OCI-LY3 (cell line): Measurements from ENCODE around the gene SUN5.

Source experiments
- H2AFZ ChIP-seq: fragments of 200-600, 300-600 bp; shearing (Covaris generic); 2 replicates; pipeline ENCODE4 v1.6.0; 2014; ENCODE audit warnings: antibody characterized with exemption, low read depth, low read length
- H3K27ac ChIP-seq: fragments of 200-600, 300-600 bp; sonication (generic); 2 replicates; pipeline ENCODE4 v1.5.1; 2014; ENCODE audit warnings: mild to moderate bottlenecking, low read length, moderate library complexity, mixed read lengths
- H3K27me3 ChIP-seq: fragments of 200-600, 300-600 bp; sonication (generic); 2 replicates; pipeline ENCODE4 v1.6.1; 2014; ENCODE audit warnings: low read depth, low read length, mixed read lengths
- H3K36me3 ChIP-seq: fragments of 200-600, 300-600 bp; sonication (generic); replicated peaks from 2 replicates; pipeline ENCODE3; 2014; ENCODE audit warnings: low read depth, low read length, mixed read lengths
- H3K4me1 ChIP-seq: fragments of 300-600, 200-600 bp; sonication (generic); 2 replicates; pipeline ENCODE4 v1.6.1; 2014; ENCODE audit warnings: low read length, mixed read lengths
- H3K4me2 ChIP-seq: fragments of 200-600, 300-600 bp; sonication (generic); 2 replicates; pipeline ENCODE4 v1.6.1; 2014; ENCODE audit warnings: low read length, mixed read lengths
- H3K4me3 ChIP-seq: fragments of 300-600, 200-600 bp; sonication (generic); 2 replicates; pipeline ENCODE4 v1.5.1; 2014; ENCODE audit warnings: antibody characterized with exemption, mild to moderate bottlenecking, low read length, moderate library complexity
- H3K79me2 ChIP-seq: fragments of 300-600, 200-600 bp; shearing (Covaris generic); 2 replicates; pipeline ENCODE4 v1.6.1; 2014; ENCODE audit warnings: mild to moderate bottlenecking, low read length, mixed read lengths
- H3K9ac ChIP-seq: fragments of 300-600, 200-600 bp; shearing (Covaris generic); 2 replicates; pipeline ENCODE4 v1.6.0; 2014; ENCODE audit warnings: mild to moderate bottlenecking, low read length, moderate library complexity
- H3K9me3 ChIP-seq: fragments of 200-600, 300-600 bp; shearing (Covaris generic); 2 replicates; pipeline ENCODE4 v1.6.1; 2014; ENCODE audit warnings: low read length, mixed read lengths; ENCODE audit not compliant: insufficient read depth
- H4K20me1 ChIP-seq: fragments of 200-600, 300-600 bp; sonication (generic); 2 replicates; pipeline ENCODE4 v1.6.1; 2016; ENCODE audit warnings: low read length, mixed read lengths; ENCODE audit not compliant: insufficient read depth
- EZH2phosphoT487 ChIP-seq: fragments of 200-600 bp; shearing (Covaris generic); IDR thresholded peaks from 2 replicates; pipeline ENCODE4 v1.6.1; 2018; ENCODE audit warnings: antibody characterized with exemption, mixed run types, low read depth
- TF ChIP-seq, protein P1 (sequence below): fragments of 200-600, 300-600 bp; sonication (generic); IDR thresholded peaks from 2 replicates; pipeline ENCODE4 v1.5.1; 2014; ENCODE audit warnings: antibody characterized with exemption, low read length, low read depth

Gene SUN5

GRCh38 chr20:33013701-33014326, 9.6 kb upstream of the SUN5 start:
- Histone ChIP-seq H3K27me3 (peaks cover 21% of the 10 kb centered on the region), H4K20me1 (no peaks in the 10 kb centered on the region), H3K27ac (no peak overlapping the region), H3K9me3 (no peaks in the 10 kb centered on the region), H3K36me3 (no peaks in the 10 kb centered on the region), H3K79me2 (no peaks in the 10 kb centered on the region), H3K9ac (no peak overlapping the region), H3K4me2 (no peak overlapping the region), H3K4me1 (no peaks in the 10 kb centered on the region), H2AFZ (no peak overlapping the region), H3K4me3 (no peak overlapping the region)
- TF ChIP-seq, protein P1, sequence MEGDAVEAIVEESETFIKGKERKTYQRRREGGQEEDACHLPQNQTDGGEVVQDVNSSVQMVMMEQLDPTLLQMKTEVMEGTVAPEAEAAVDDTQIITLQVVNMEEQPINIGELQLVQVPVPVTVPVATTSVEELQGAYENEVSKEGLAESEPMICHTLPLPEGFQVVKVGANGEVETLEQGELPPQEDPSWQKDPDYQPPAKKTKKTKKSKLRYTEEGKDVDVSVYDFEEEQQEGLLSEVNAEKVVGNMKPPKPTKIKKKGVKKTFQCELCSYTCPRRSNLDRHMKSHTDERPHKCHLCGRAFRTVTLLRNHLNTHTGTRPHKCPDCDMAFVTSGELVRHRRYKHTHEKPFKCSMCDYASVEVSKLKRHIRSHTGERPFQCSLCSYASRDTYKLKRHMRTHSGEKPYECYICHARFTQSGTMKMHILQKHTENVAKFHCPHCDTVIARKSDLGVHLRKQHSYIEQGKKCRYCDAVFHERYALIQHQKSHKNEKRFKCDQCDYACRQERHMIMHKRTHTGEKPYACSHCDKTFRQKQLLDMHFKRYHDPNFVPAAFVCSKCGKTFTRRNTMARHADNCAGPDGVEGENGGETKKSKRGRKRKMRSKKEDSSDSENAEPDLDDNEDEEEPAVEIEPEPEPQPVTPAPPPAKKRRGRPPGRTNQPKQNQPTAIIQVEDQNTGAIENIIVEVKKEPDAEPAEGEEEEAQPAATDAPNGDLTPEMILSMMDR = no peak
- TF ChIP-seq EZH2phosphoT487 = no peak

DNA sequence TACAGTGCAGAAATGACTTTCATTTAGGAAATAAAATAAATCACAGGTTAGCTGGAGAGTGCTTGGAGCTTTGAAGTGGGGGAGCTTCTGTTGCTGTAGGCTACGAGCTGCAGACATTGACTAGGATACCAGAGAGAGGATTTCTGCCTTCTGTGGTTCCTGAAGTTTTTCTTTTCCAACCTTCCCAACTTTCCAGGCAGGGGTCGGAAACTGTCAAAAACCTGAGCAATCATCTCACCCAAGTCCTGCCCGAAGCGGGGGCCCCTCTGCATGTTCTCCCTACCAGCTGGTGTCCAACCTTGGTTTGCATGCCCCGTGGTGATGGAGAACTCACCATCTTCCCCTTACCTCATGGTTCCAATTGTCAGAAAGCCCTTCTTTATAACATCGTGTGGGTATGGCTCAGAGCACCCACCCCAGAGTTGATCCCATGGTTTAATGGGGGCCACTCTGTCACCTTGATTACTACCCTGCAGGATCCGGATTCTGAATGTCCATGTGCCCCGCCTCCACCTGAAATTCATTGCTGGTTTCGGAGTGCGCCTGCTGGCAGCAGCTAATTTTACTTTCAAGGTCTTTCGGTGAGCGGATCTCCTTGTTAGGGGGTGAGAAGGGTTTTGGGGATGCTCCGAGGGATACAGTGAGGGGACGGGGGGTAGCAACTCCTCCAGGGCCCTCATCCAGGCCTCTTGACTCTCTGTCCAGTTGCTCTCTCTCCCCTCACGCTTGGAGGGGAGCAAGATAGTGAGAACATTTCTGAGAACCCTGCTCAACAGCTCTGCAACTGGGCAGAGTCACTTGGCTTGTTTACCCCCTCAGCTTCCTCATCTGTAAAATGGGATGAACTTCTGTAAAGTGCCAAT, 8.3 kb upstream of the SUN5 start:
- H3K9me3 ChIP-seq = no peaks in the 10 kb centered on the region
- H3K9ac ChIP-seq = no peak overlapping the region
- H3K27me3 ChIP-seq = peaks cover 21% of the 10 kb centered on the region
- H4K20me1 ChIP-seq = no peaks in the 10 kb centered on the region
- H3K79me2 ChIP-seq = no peaks in the 10 kb centered on the region
- H3K4me3 ChIP-seq = no peak overlapping the region
- H3K4me1 ChIP-seq = no peaks in the 10 kb centered on the region
- H2AFZ ChIP-seq = no peak overlapping the region
- H3K4me2 ChIP-seq = no peak overlapping the region
- no peak for TF ChIP-seq EZH2phosphoT487
- TF ChIP-seq, protein P1 = no peak
- no peak overlapping the region for H3K27ac ChIP-seq
- no peaks in the 10 kb centered on the region for H3K36me3 ChIP-seq

- Histone ChIP-seq H3K27ac (no peak overlapping the region), H3K4me2 (no peak overlapping the region), H3K79me2 (no peaks in the 10 kb centered on the region), H3K27me3 (peaks cover 18% of the 10 kb centered on the region), H2AFZ (no peak overlapping the region), H3K9ac (no peak overlapping the region), H4K20me1 (no peaks in the 10 kb centered on the region), H3K4me3 (no peak overlapping the region), H3K36me3 (no peaks in the 10 kb centered on the region), H3K9me3 (no peaks in the 10 kb centered on the region), H3K4me1 (no peaks in the 10 kb centered on the region)
- no peak for TF ChIP-seq EZH2phosphoT487
- TF ChIP-seq, protein P1 = no peak
These were observed 6.6 kb upstream of the SUN5 start for GRCh38 chr20:33010674-33011449.

- no peaks in the 10 kb centered on the region for H3K4me1 ChIP-seq
- H3K36me3 ChIP-seq = no peaks in the 10 kb centered on the region
- no peak overlapping the region for H3K9ac ChIP-seq
- H3K9me3 ChIP-seq = no peaks in the 10 kb centered on the region
- H4K20me1 ChIP-seq = no peaks in the 10 kb centered on the region
- H3K4me2 ChIP-seq = no peak overlapping the region
- TF ChIP-seq, protein P1 = no peak
- no peak for TF ChIP-seq EZH2phosphoT487
- H3K79me2 ChIP-seq = no peaks in the 10 kb centered on the region
- no peak overlapping the region for H3K27ac ChIP-seq
- H3K27me3 ChIP-seq = peaks cover 16% of the 10 kb centered on the region
- no peak overlapping the region for H3K4me3 ChIP-seq
- H2AFZ ChIP-seq = no peak overlapping the region
These were observed 5.9 kb upstream of the SUN5 start for GRCh38 chr20:33010133-33010504.
